GM19193 (cell line): ENCODE measurements around the gene ADM5.

Experiments
- POLR2A ChIP-seq: IDR thresholded peaks from 4 replicates; pipeline ENCODE4 v1.6.1; 2011; ENCODE audit not compliant: insufficient read depth, insufficient read length; ENCODE audit errors: extremely low read depth

Gene ADM5

DNA sequence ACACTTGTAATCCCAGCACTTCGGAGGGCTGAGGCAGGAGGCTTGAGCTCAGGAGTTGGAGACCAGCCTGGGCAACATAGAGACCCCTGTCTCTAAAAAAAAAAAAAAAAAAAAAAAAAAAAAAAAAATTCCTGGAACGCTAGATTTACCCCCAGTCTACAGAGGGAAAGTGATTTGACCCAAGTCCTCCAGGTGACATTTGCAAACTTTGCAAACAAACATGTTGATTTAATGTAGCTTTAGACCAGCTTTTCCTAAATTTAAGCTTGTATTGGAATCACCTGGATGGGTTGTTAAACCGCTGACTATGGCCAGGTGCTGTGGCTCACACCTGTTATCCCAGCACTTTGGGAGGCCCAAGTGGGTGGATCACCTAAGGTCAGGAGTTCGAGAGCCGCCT is 10.0 kb downstream of the ADM5 start:
- TF ChIP-seq POLR2A, result no peak

DNA sequence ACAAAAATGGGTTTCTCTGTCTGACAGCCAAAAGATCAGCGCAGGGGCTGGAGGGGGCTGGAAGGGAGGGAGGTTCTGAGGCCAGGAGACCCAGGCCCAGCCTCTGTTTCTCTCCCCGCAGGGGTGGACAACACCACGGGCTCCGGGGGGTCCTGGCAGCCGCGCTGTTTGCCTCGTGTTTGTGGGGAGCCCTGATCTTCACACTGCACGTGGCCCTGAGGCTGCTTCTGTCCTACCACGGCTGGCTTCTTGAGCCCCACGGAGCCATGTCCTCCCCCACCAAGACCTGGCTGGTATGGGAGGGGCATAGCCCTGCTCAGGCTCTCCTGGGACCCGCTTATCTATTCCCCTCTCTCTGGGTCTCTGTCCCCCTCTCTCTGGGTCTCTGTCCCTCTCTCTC is 11.2 kb downstream of the ADM5 start:
- no peak for TF ChIP-seq POLR2A

DNA sequence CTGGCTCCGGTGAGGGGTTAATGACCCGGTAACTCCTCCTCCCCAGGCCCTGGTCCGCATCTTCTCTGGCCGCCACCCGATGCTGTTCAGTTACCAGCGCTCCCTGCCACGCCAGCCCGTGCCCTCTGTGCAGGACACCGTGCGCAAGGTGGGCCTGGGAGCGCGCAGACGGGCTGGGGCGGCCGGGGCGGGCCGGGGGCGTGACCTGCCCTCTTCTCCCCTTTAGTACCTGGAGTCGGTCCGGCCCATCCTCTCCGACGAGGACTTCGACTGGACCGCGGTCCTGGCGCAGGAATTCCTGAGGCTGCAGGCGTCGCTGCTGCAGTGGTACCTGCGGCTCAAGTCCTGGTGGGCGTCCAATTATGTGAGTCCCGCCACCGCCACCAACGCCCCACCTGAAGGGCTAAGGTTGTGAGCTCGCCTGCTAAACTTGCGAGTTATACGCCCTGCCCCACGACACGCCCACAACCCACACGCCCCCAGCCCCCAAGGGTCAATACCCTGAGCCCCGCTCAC is 11.9 kb downstream of the ADM5 start:
- TF ChIP-seq POLR2A, result no peak

DNA sequence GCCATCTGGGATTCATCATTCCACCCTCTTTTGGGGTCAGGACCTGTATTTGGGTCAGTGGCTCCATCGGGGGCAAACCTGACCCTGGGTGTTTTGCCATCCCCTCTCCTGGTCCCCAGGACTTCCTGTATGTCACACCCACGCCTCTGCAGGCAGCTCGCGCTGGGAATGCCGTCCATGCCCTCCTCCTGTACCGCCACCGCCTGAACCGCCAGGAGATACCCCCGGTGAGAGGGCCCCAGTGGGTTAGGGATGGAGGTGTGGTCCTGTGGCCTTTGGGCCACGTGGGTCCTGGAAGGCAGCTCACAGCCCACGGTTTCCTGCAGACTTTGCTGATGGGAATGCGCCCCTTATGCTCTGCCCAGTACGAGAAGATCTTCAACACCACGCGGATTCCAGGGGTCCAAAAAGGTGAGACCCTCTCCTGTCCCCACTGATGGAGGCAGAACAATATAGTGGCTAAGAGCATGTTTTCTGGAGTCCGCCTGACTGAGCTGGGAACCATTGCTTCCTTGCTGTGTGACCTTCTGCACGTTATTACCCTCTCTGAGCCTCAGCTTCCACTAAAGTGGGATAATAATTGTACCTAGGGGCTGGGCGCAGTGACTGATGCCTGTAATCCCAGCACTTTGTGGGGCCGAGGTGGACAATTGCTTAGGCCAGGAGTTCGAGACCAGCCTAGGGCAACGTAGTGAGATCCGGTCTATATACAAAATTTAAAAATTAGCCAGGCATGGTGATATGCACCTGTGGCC is 15.7 kb downstream of the ADM5 start:
- no peak for TF ChIP-seq POLR2A

DNA sequence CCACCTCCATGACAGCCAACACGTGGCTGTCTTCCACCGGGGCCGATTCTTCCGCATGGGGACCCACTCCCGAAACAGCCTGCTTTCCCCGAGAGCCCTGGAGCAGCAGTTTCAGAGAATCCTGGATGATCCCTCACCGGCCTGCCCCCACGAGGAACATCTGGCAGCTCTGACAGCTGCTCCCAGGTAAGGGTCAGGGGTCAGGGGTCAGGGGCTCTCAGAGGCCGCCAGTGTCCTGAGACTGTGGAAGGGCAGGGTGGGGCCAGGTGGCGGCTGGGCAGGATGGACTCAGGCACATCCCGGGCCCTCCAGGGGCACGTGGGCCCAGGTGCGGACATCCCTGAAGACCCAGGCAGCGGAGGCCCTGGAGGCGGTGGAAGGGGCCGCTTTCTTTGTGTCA is 16.5 kb downstream of the ADM5 start:
- no peak for TF ChIP-seq POLR2A

DNA sequence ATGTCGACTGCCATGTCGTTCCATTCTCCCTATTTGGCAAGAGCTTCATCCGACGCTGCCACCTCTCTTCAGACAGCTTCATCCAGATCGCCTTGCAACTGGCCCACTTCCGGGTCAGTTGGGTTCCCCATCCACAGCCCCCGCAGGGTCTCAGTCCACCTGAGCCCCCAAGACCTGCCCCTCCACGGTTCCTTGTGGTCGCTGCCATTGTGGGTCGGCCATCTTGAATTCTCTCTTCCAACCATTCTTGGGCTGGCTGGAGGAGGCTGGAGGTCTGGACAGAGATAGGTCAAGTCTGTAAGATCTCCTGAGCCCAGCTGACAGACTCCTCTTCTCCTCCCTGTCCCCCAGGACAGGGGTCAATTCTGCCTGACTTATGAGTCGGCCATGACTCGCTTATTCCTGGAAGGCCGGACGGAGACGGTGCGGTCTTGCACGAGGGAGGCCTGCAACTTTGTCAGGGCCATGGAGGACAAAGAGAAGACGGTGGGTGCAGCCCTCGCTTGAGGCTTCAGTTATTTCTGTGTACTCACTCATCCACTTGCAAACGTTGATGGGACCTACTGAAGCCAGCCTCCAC is 21.1 kb downstream of the ADM5 start:
- TF ChIP-seq POLR2A, result no peak

DNA sequence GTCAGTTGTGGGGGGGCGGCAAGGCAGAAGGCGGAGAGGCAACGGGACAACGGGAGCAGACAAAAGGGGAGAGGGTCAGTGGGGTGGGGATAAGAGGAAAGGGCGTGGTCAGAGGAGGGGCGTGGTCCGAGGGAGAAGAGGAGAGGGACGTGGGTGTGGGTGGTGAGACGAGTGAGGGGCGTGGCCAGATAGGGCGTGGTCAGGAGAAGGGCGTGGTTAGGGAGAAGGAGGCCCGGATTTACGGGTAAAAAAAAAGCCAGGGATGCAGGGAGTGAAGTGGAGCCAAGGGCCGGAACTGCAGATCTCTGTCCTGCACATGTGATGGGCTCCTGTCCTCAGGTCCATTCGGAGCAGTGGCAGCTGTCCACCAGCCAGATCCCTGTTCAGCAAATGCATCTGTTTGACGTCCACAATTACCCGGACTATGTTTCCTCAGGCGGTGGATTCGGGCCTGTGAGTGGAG is 23.0 kb downstream of the ADM5 start:
- no peak for TF ChIP-seq POLR2A

DNA sequence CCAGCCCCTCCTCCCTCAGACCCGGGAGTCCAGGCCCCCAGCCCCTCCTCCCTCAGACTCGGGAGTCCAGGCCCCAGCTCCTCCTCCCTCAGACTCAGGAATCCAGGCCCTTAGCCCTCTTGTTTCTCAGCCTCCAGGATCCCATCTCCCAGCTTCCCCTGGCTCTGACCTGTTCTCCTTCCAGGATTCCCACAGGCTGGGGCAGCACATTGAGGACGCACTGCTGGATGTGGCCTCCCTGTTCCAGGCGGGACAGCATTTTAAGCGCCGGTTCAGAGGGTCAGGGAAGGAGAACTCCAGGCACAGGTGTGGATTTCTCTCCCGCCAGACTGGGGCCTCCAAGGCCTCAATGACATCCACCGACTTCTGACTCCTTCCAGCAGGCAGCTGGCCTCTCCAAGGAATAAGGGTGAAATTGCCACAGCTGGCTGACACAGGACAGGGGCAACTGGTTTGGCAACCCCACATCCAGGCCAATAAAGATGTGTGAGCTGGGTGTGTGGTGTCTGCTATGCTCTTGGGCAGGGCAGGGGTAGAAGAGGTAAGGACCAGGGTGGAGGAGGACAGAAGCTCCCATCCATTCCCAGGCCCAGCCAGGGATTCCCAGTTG is 23.9 kb downstream of the ADM5 start:
- no peak for TF ChIP-seq POLR2A

DNA sequence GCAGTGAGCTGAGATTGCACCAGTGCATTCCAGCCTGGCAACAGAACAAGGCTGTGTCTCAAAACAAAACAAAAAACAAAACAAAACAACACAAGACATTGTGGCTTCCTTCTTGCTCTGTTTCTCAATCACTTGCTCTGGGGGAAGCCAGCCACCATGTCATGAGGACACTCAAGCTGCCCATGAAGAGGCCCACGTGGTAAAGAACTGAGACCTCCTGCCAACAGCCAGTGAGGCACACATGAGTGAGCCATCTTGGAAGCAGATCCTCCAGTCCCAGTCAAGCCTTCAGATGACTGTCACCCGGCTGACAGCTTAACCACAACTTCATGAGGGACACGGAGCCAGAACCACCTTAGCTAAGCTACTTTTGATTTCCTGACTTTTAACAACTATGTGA is 26.8 kb downstream of the ADM5 start:
- TF ChIP-seq POLR2A, result no peak

DNA sequence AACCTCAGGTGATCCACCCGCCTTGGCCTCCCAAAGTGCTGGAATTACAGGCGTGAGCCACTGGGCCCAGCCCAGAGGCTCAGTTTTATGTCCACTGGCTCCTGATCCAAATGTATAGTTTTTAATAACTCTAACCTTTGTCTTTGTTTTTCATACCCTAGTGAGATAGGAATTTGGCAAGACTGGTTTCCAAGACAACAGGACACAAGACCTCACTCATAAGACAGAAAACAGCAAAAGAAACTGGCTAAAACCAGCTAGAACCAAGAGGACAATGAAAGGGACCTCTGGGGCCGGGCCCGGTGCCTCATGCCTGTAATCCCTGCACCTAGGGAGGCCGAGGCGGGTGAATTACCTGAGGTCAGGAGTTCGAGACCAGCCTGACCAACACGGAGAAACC is 29.1 kb downstream of the ADM5 start:
- TF ChIP-seq POLR2A, result no peak

DNA sequence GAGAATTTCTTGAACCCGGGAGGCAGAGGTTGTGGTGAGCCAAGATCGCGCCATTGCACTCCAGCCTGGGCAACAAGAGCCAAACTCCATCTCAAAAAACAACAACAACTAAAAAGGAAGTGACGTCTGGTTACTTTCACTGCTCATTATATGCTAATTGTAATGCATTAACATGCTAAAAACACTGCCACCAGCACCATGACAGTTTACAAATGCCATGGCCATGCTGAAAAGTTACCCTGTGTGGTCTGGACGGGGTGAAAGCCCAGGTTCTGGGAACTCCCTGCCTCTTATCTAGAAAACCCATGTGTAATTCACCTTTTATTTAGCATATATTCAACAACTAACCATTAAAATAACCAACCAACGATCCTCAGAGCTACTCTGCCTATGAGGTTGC is 29.6 kb downstream of the ADM5 start:
- TF ChIP-seq POLR2A, result no peak

DNA sequence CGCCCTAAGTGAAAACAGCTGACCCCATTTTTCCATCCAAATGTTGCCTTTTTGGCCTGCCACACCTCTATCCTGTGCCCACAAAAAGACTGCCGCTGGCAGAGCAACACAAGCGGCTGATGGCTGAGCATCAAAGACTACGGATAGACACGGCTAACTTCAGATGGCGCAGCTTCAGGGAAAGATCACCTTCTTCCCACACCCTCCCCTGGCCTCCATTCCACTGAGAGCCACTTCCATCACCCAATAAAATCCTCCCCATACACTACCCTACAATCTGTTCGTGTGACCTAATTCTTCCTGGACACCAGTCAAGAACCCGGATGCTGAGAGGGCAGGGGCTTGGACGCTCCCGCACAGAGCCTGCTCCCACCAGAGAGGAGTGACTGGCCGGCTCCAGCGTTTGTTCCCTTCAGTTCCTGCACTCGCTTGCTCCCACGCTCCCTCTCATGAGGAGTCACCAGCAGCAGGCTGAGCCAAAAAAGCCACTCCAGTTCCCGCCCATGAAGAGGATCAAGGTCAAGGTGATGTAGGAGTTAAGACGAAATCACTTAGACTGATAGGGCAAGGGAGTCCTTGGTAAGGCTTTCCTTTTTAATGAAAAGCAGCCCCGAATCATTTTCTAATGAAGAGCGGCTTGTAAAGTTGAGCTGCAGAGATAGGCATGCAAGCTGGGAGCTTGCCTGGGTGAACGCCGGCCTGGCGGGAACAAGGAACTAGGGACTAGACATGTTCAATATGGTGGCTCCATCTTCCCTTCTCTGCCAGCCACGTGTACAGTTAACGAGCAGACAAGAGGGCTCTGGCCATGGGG is 38.0 kb downstream of the ADM5 start:
- TF ChIP-seq POLR2A, result no peak

DNA sequence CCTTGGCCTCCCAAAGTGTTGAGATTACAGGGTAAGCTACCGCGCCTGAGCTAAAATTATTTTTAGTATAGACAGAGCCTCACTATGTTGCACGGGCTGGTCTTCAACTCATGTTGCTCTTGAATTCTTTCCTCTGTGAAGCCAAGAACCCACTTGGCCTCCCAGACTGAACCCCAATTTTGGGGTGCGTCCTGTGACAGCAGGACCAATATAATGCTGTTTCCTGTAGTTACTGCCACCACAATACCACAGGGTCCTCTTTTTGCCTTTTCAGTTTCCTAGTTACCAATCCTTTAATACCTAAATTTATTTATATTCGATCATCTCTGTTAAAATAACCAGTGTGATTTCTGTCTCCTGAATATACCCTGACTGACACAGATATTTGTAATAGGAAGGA is 40.8 kb downstream of the ADM5 start:
- no peak for TF ChIP-seq POLR2A

DNA sequence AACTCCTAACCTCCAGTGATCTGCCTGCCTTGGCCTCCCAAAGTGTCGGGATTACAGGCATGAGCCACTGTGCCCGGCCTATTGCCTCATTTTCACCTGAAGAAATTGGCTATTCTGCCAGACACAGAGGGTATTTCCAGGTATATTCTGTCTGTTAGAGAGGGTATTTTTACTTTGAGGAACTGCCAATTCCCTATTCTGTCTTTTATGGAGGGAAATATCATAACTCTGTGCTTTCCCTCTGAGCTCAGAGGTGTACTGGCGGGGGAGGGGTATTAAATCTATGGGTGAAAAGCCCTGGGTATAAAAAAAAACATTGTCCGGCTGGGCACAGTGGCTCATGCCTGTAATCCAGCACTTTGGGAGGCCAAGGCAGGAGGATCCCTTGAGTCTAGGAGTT is 48.9 kb downstream of the ADM5 start:
- TF ChIP-seq POLR2A, result no peak

DNA sequence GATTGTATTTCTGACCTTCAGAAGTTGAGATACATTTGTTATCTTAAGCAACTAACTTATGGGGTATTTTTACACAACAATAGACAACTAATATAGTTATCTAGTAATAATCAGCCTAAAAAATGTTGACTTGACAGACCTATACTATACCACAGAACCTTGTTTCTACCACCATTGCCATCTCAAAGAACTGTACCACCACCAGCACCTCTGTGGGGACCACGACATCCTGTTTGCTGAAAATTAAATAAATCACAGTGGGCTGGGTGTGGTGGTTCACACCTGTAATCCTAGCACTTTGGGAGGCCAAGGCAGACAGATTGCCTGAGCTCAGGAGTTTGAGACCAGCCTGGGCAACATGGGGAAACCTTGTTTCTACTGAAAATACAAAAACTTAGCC is 49.7 kb downstream of the ADM5 start:
- TF ChIP-seq POLR2A, result no peak
